Neuronal stem cell (in vitro differentiated cells): ENCODE measurements around the gene NOG.

Source experiments
- DNase-seq: peaks from one replicate; pipeline ENCODE4 v3.0.0-alpha.2; 2013; ENCODE audit warnings: low spot score
- H2AFZ ChIP-seq: one replicate; pipeline ENCODE4 v1.6.1; 2013; ENCODE audit warnings: mild to moderate bottlenecking, low read length, inconsistent platforms
- H2AK5ac ChIP-seq: 2 replicates; pipeline ENCODE4 v1.6.1; 2013; ENCODE audit warnings: low read depth, mild to moderate bottlenecking, inconsistent platforms, low read length, moderate library complexity, mixed read lengths
- H2BK120ac ChIP-seq: 2 replicates; pipeline ENCODE4 v1.6.1; 2013; ENCODE audit warnings: low read depth, mild to moderate bottlenecking, inconsistent platforms, low read length, moderate library complexity, mixed read lengths
- H2BK12ac ChIP-seq: one replicate; pipeline ENCODE4 v1.6.1; 2013; ENCODE audit warnings: low read length, inconsistent platforms
- H2BK15ac ChIP-seq: 2 replicates; pipeline ENCODE4 v1.6.1; 2013; ENCODE audit warnings: mild to moderate bottlenecking, low read length, inconsistent platforms, mixed read lengths
- H2BK5ac ChIP-seq: one replicate; pipeline ENCODE4 v1.6.1; 2013; ENCODE audit warnings: inconsistent platforms, mild to moderate bottlenecking, low read length, moderate library complexity
- H3K14ac ChIP-seq: one replicate; pipeline ENCODE4 v1.6.1; 2013; ENCODE audit warnings: low read length, inconsistent platforms
- H3K18ac ChIP-seq: 2 replicates; pipeline ENCODE4 v1.6.1; 2013; ENCODE audit warnings: low read length, inconsistent platforms
- H3K23ac ChIP-seq: 2 replicates; pipeline ENCODE4 v1.6.1; 2013; ENCODE audit warnings: low read depth, mild to moderate bottlenecking, mixed read lengths, low read length, inconsistent platforms; ENCODE audit not compliant: poor library complexity
- H3K27ac ChIP-seq: replicated peaks from 3 replicates; pipeline ENCODE4 v1.5.1; 2013; ENCODE audit warnings: low read length, inconsistent platforms
- H3K27me3 ChIP-seq, 3 experiments: 2 replicates each; pipeline ENCODE4 v1.6.1; 2013; ENCODE audit warnings: low read length in 3 of 3, mild to moderate bottlenecking in 2 of 3, inconsistent platforms in 1 of 3, low read depth in 1 of 3, mixed read lengths in 1 of 3, moderate library complexity in 1 of 3; ENCODE audit not compliant: control insufficient read depth in 3 of 3, insufficient read depth in 3 of 3
- H3K36me3 ChIP-seq, 2 donors: replicated peaks in 1 of 2; 2 replicates each; pipeline ENCODE4 v1.6.1; 2013; ENCODE audit warnings: low read length in 2 of 2; ENCODE audit not compliant: control insufficient read depth in 2 of 2, insufficient read depth in 2 of 2
- H3K4ac ChIP-seq: 2 replicates; pipeline ENCODE4 v1.6.1; 2013; ENCODE audit warnings: inconsistent platforms, mild to moderate bottlenecking, low read length, moderate library complexity
- H3K4me1 ChIP-seq, 2 donors: 1 replicate in 1 of 2; 2 replicates in 1 of 2; pipeline ENCODE4 v1.6.1; 2013; ENCODE audit warnings: low read length in 2 of 2, low read depth in 1 of 2; ENCODE audit not compliant: control insufficient read depth in 2 of 2, insufficient read depth in 1 of 2
- H3K4me2 ChIP-seq: one replicate; pipeline ENCODE4 v1.6.1; 2013; ENCODE audit warnings: mild to moderate bottlenecking, low read length, inconsistent platforms; ENCODE audit not compliant: insufficient read depth, poor library complexity, severe bottlenecking
- H3K4me3 ChIP-seq, 2 donors: 2 replicates each; pipeline ENCODE4 v1.5.1; 2013; ENCODE audit warnings: low read length in 2 of 2, mild to moderate bottlenecking in 2 of 2, inconsistent platforms in 1 of 2, moderate library complexity in 1 of 2
- H3K79me1 ChIP-seq: one replicate; pipeline ENCODE4 v1.6.1; 2013; ENCODE audit warnings: low read depth, mild to moderate bottlenecking, inconsistent platforms, low read length, moderate library complexity
- H3K9ac ChIP-seq: one replicate; pipeline ENCODE4 v1.6.1; 2013; ENCODE audit warnings: mild to moderate bottlenecking, low read depth, low read length, inconsistent platforms; ENCODE audit not compliant: poor library complexity
- H3K9me3 ChIP-seq, 2 donors: replicated peaks in 1 of 2; 2 replicates each; pipeline versions ENCODE3 to v1.6.1; 2013; ENCODE audit warnings: low read length in 2 of 2, mild to moderate bottlenecking in 2 of 2, inconsistent platforms in 1 of 2, low read depth in 1 of 2, mixed read lengths in 1 of 2, moderate library complexity in 1 of 2; ENCODE audit not compliant: control insufficient read depth in 2 of 2, insufficient read depth in 1 of 2
- H4K8ac ChIP-seq: one replicate; pipeline ENCODE4 v1.6.1; 2013; ENCODE audit warnings: low read depth, mild to moderate bottlenecking, inconsistent platforms, low read length, moderate library complexity
- H4K91ac ChIP-seq: one replicate; pipeline ENCODE4 v1.6.1; 2013; ENCODE audit warnings: low read length, low read depth, mild to moderate bottlenecking, inconsistent platforms; ENCODE audit not compliant: poor library complexity
- WGBS, 2 donors: extraction: QIAGEN DNeasy Blood & Tissue Kit; methylation state at CpG; one replicate each; pipeline ENCODE4 v1.1.7; 2013; ENCODE audit warnings: missing lambda C conversion rate in 2 of 2, mixed read lengths in 1 of 2; ENCODE audit not compliant: insufficient read length in 2 of 2, insufficient replicate concordance in 1 of 2; ENCODE audit errors: extremely low coverage in 2 of 2; 5-methylcytosine and 5-hydroxymethylcytosine counted together

Gene NOG

DNA sequence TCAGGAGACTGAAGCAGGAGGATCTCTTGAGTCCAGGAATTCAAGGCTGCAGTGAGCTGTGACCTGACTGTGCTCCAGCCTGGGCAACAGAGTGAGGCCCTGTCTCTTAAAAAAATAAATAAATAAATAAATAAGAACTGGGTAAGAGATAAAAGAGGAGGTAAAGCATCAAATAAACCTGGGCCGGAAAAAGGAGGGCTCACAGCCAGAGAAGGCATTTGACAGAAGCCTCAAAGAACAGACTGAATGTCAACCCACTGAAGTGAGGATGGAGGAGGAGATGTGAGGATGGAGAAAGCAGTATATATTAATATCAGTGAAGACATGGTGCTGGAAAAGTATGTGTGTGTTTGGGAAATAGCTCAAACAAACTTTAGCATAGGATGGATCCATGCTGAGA is 6.1 kb downstream of the NOG start:
- no peak for DNase-seq
- Histone ChIP-seq H4K91ac (no peak overlapping the region), H2AFZ (no peak overlapping the region), H3K14ac (no peak overlapping the region), H3K79me1 (peaks cover 2% of the 10 kb centered on the region), H3K4me2 (no peak overlapping the region), H3K18ac (no peak overlapping the region), H4K8ac (no peak overlapping the region), H3K9me3 (no peaks in the 10 kb centered on the region), H3K4me3 (no peak overlapping the region), H3K4ac (no peak overlapping the region), H2AK5ac (no peak overlapping the region), H3K23ac (no peak overlapping the region), H3K4me1 (peaks cover 3 to 7% of the 10 kb centered on the region in 2 donors), H3K27me3 (peaks cover 0 to 70% (median 0%) of the 10 kb centered on the region in 3 experiments), H3K27ac (no peak overlapping the region), H2BK12ac (no peak overlapping the region), H2BK5ac (no peak overlapping the region), H2BK15ac (no peak overlapping the region), H3K36me3 (no peaks in the 10 kb centered on the region), H3K9ac (no peak overlapping the region), H2BK120ac (no peak overlapping the region)
- no CpG with 5 or more reads among the region's 1 CpG for WGBS, 2 donors

DNA sequence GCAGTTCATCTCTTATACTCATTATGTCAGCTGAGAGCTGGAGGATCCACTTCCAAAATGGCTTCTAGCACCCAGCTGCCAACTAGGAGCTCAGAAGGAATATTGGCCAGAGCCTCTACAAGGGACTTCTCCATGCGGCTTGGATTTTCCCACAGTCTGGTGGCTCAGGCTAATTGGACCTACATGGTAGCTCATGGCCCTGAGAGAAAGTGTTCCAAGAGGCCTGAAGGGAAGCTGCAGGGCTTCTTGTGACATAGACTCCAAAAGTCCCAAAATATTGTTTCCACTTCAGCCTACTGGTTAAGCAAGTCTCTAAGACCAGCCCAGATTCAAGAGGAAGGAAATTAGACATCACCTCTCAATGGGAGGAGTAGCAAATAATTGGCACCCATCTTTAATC is 6.8 kb downstream of the NOG start:
- no peak overlapping the region for H3K9ac ChIP-seq
- H2BK120ac ChIP-seq = no peak overlapping the region
- peaks cover 0 to 67% (median 0%) of the 10 kb centered on the region in 3 experiments for H3K27me3 ChIP-seq

GRCh38 chr17:56601591-56601990 is 8.1 kb downstream of the NOG start:
- Histone ChIP-seq H3K14ac (no peak overlapping the region), H3K4me3 (no peak overlapping the region), H3K23ac (no peak overlapping the region), H3K27ac (no peak overlapping the region), H4K91ac (no peak overlapping the region), H3K9me3 (no peaks in the 10 kb centered on the region), H3K36me3 (no peaks in the 10 kb centered on the region), H3K79me1 (no peaks in the 10 kb centered on the region), H2BK15ac (no peak overlapping the region), H2AK5ac (no peak overlapping the region), H4K8ac (no peak overlapping the region), H2BK5ac (no peak overlapping the region), H3K4me1 (peaks cover 3 to 7% of the 10 kb centered on the region in 2 donors), H3K9ac (no peak overlapping the region), H2BK120ac (no peak overlapping the region), H2AFZ (no peak overlapping the region), H3K4me2 (no peak overlapping the region), H3K27me3 (peaks cover 0 to 55% (median 0%) of the 10 kb centered on the region in 3 experiments), H2BK12ac (no peak overlapping the region), H3K18ac (no peak overlapping the region), H3K4ac (no peak overlapping the region)
- WGBS, 2 donors = no CpG with 5 or more reads among the region's 1 CpG
- DNase-seq = no peak

More for the DNA sequence above, 6.8 kb downstream of the NOG start:
- Histone ChIP-seq H3K23ac (no peak overlapping the region), H3K4me2 (no peak overlapping the region), H3K9me3 (no peaks in the 10 kb centered on the region), H3K36me3 (no peaks in the 10 kb centered on the region), H2BK15ac (no peak overlapping the region), H3K4me3 (no peak overlapping the region), H3K79me1 (no peaks in the 10 kb centered on the region), H3K27ac (no peak overlapping the region), H3K4me1 (peaks cover 3 to 7% of the 10 kb centered on the region in 2 donors), H4K91ac (no peak overlapping the region), H3K14ac (no peak overlapping the region), H2AK5ac (no peak overlapping the region), H3K4ac (no peak overlapping the region), H2BK12ac (no peak overlapping the region), H3K18ac (no peak overlapping the region), H2AFZ (no peak overlapping the region), H2BK5ac (no peak overlapping the region), H4K8ac (no peak overlapping the region)
- no peak for DNase-seq
- WGBS, 2 donors = no CpG with 5 or more reads among the region's 1 CpG

DNA sequence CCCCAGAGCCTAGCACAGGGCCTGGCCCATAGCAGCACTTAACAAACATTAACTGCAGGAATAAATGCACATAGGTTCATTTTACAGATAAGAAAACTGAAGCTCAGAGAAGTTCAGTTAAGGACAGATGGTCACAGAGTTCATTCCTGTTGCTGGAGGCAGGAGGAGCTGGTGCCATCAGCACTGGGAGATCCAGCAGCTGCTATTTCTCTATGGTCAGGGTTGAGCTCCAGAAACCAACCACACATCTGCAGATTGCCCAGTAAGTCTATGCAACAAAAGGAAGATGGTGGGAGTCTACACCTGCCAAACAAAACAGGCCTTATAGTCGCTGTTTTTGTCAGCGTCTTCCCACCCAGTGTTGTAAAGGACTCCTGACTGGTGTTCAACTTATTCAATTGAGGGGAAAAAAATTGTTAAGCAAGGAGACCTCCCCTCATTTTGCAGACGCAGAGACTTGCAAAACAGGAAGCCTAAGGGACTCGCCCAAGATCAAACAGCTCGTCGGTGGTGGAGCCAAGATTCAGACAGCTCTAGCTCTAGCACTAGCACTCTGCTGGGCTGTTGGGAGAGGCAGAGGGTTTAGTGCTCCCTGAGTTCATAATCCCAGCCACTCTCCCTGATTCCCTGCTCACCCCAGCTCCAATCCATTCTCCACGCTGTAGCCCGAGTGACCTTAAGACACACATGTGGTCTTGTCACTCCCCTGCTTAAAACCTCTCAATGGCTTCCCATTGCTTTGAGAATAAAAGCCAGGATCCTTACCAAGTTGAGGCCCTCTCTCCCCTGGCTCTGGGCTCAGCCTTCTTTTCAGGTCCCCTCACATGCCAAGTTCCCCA is 9.0 kb downstream of the NOG start:
- no peak overlapping the region for H3K4ac ChIP-seq
- no CpG with 5 or more reads among the region's 8 CpGs for WGBS, 2 donors
- no peak overlapping the region for H2BK120ac ChIP-seq
- H3K79me1 ChIP-seq = no peaks in the 10 kb centered on the region
- H3K23ac ChIP-seq = no peak overlapping the region
- peaks cover 0 to 47% (median 0%) of the 10 kb centered on the region in 3 experiments for H3K27me3 ChIP-seq
- H2AFZ ChIP-seq = no peak overlapping the region
- no peak overlapping the region for H3K14ac ChIP-seq
- H4K8ac ChIP-seq = no peak overlapping the region
- no peaks in the 10 kb centered on the region for H3K36me3 ChIP-seq
- H2BK15ac ChIP-seq = no peak overlapping the region
- H3K4me2 ChIP-seq = no peak overlapping the region
- no peak overlapping the region for H3K4me3 ChIP-seq
- no peak overlapping the region for H3K27ac ChIP-seq
- DNase-seq = no peak
- H3K18ac ChIP-seq = no peak overlapping the region
- H2BK12ac ChIP-seq = no peak overlapping the region
- H4K91ac ChIP-seq = no peak overlapping the region
- H2AK5ac ChIP-seq = no peak overlapping the region
- H3K4me1 ChIP-seq = peaks cover 0 to 7% of the 10 kb centered on the region in 2 donors
- H3K9me3 ChIP-seq = no peaks in the 10 kb centered on the region
- H3K9ac ChIP-seq = no peak overlapping the region
- no peak overlapping the region for H2BK5ac ChIP-seq
